Lower leg skin (tissue), 3 donors: ENCODE measurements around the gene ZFTA.

ENCODE experiments used
- POLR2A ChIP-seq, 2 donors: fragments of 450-650 bp; IDR thresholded peaks; one replicate each; pipeline ENCODE4 v1.6.1; 2016 to 2017; ENCODE audit warnings: antibody characterized with exemption in 2 of 2, mild to moderate bottlenecking in 1 of 2, moderate library complexity in 1 of 2
- TF ChIP-seq, protein P1 (sequence below), 3 donors: fragments of 450-650 bp; IDR thresholded peaks; one replicate each; pipeline ENCODE4 v1.5.1; 2016; ENCODE audit warnings: antibody characterized with exemption in 3 of 3, mild to moderate bottlenecking in 3 of 3, moderate library complexity in 2 of 3

DNA sequence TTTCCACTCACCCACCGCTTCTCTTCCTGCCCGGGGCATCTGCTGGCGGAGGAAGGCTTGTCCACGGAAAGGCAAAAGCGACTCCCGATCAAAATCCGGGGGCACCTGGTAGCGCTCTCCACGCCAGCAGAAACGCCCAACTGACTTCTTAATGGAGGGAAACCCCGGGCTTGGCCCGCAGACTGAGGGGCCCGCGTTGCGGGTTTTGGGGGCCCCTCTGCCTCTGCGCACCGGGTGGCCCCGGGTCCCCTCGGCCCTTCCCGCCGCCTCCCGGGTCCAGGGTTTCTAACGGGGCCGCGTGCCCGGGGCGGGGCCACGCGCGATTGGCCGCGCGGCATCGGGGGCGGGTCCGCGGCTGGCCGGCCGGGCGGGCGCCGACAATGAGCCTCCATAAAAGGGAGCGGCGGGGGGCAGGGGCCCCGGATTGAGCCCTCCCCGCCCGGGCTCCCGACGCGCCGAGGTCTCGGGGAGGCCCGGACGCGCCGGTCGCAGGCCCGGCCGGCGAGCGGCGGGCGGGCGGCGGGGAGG, 44.5 kb upstream of the ZFTA start, which contains the start of gene SPINDOC:
- TF ChIP-seq, protein P1, sequence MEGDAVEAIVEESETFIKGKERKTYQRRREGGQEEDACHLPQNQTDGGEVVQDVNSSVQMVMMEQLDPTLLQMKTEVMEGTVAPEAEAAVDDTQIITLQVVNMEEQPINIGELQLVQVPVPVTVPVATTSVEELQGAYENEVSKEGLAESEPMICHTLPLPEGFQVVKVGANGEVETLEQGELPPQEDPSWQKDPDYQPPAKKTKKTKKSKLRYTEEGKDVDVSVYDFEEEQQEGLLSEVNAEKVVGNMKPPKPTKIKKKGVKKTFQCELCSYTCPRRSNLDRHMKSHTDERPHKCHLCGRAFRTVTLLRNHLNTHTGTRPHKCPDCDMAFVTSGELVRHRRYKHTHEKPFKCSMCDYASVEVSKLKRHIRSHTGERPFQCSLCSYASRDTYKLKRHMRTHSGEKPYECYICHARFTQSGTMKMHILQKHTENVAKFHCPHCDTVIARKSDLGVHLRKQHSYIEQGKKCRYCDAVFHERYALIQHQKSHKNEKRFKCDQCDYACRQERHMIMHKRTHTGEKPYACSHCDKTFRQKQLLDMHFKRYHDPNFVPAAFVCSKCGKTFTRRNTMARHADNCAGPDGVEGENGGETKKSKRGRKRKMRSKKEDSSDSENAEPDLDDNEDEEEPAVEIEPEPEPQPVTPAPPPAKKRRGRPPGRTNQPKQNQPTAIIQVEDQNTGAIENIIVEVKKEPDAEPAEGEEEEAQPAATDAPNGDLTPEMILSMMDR (IDR thresholded peaks at IDR 0.05) = no peak
- no peak for TF ChIP-seq POLR2A (IDR thresholded peaks at IDR 0.05)
